Keratinocyte (primary cell): Measurements from ENCODE around the gene CAMK2D.

Experiments used
- EZH2 ChIP-seq: IDR thresholded peaks from one replicate; pipeline ENCODE4 v1.6.1; 2012; ENCODE audit warnings: inconsistent platforms, mild to moderate bottlenecking, low read length, moderate library complexity
- TF ChIP-seq, protein P1 (sequence below), 3 experiments: IDR thresholded peaks in 1 of 3; conservative IDR thresholded peaks in 1 of 3; optimal IDR thresholded peaks in 1 of 3; 2 replicates in 2 of 3; 3 replicates in 1 of 3; pipeline versions ENCODE3 to v1.5.1; 2011; ENCODE audit warnings: low read length in 3 of 3, mild to moderate bottlenecking in 3 of 3, moderate library complexity in 2 of 3, control low read depth in 1 of 3, inconsistent platforms in 1 of 3; ENCODE audit not compliant: insufficient read depth in 2 of 3; ENCODE audit errors: extremely low read depth in 1 of 3

- TF ChIP-seq, protein P1, sequence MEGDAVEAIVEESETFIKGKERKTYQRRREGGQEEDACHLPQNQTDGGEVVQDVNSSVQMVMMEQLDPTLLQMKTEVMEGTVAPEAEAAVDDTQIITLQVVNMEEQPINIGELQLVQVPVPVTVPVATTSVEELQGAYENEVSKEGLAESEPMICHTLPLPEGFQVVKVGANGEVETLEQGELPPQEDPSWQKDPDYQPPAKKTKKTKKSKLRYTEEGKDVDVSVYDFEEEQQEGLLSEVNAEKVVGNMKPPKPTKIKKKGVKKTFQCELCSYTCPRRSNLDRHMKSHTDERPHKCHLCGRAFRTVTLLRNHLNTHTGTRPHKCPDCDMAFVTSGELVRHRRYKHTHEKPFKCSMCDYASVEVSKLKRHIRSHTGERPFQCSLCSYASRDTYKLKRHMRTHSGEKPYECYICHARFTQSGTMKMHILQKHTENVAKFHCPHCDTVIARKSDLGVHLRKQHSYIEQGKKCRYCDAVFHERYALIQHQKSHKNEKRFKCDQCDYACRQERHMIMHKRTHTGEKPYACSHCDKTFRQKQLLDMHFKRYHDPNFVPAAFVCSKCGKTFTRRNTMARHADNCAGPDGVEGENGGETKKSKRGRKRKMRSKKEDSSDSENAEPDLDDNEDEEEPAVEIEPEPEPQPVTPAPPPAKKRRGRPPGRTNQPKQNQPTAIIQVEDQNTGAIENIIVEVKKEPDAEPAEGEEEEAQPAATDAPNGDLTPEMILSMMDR (optimal IDR thresholded peaks at IDR 0.05 in 1 of 3, IDR thresholded peaks at IDR 0.05 in 1 of 3, conservative IDR thresholded peaks at IDR 0.05 in 1 of 3; ENCODE audit: extremely low read depth in 1 of 3, insufficient read depth in 2 of 3, low read length in 3 of 3) = no peak
- TF ChIP-seq EZH2 = no peak
These were observed 249.6 kb downstream of the CAMK2D start for GRCh38 chr4:113511944-113512343.
